Mesendoderm (in vitro differentiated cells): Measurements from ENCODE around the gene SLC39A11.

Experiments used
- DNase-seq: peaks from one replicate; pipeline ENCODE4 v3.0.0; 2013
- H2AK5ac ChIP-seq: 2 replicates; pipeline ENCODE4 v1.6.1; 2013; ENCODE audit warnings: low read length, inconsistent platforms
- H2BK120ac ChIP-seq: 2 replicates; pipeline ENCODE4 v1.6.1; 2013; ENCODE audit warnings: low read depth, mild to moderate bottlenecking, low read length, moderate library complexity, mixed read lengths
- H2BK15ac ChIP-seq: replicated peaks from 2 replicates; pipeline ENCODE4 v1.6.1; 2013; ENCODE audit warnings: low read depth, mild to moderate bottlenecking, moderate library complexity
- H2BK5ac ChIP-seq: 2 replicates; pipeline ENCODE4 v1.6.1; 2013; ENCODE audit warnings: low read length, inconsistent platforms
- H3K18ac ChIP-seq: 2 replicates; pipeline ENCODE4 v1.6.1; 2013; ENCODE audit warnings: mild to moderate bottlenecking, low read length, mixed read lengths
- H3K23ac ChIP-seq: one replicate; pipeline ENCODE4 v1.6.1; 2013; ENCODE audit warnings: low read length
- H3K27ac ChIP-seq: 2 replicates; pipeline ENCODE4 v1.5.1; 2013; ENCODE audit warnings: low read depth, mild to moderate bottlenecking, inconsistent platforms, low read length, moderate library complexity
- H3K27me3 ChIP-seq: 2 replicates; pipeline ENCODE4 v1.6.1; 2013; ENCODE audit warnings: low read length, control low read depth, mild to moderate bottlenecking, inconsistent platforms; ENCODE audit not compliant: insufficient read depth, poor library complexity
- H3K36me3 ChIP-seq: 2 replicates; pipeline ENCODE4 v1.6.1; 2013; ENCODE audit warnings: low read length, inconsistent platforms; ENCODE audit not compliant: control insufficient read depth, insufficient read depth
- H3K4ac ChIP-seq: one replicate; pipeline ENCODE4 v1.6.1; 2013; ENCODE audit warnings: low read depth, mild to moderate bottlenecking, low read length, moderate library complexity
- H3K4me1 ChIP-seq: 2 replicates; pipeline ENCODE4 v1.6.1; 2013; ENCODE audit warnings: low read depth, low read length, inconsistent platforms; ENCODE audit not compliant: control insufficient read depth
- H3K4me2 ChIP-seq: 2 replicates; pipeline ENCODE4 v1.6.1; 2013; ENCODE audit warnings: low read length
- H3K4me3 ChIP-seq: 2 replicates; pipeline ENCODE4 v1.5.1; 2013; ENCODE audit warnings: mild to moderate bottlenecking, low read length
- H3K56ac ChIP-seq: one replicate; pipeline ENCODE4 v1.6.1; 2013; ENCODE audit warnings: low read length
- H3K79me1 ChIP-seq: 2 replicates; pipeline ENCODE4 v1.6.1; 2013; ENCODE audit warnings: low read length, inconsistent platforms
- H3K79me2 ChIP-seq: 2 replicates; pipeline ENCODE4 v1.6.1; 2013; ENCODE audit warnings: mild to moderate bottlenecking, low read length; ENCODE audit not compliant: control insufficient read depth, insufficient read depth
- H3K9ac ChIP-seq: 2 replicates; pipeline ENCODE4 v1.6.1; 2013; ENCODE audit warnings: low read length, inconsistent platforms
- H4K5ac ChIP-seq: one replicate; pipeline ENCODE4 v1.6.1; 2013; ENCODE audit warnings: low read length
- H4K8ac ChIP-seq: one replicate; pipeline ENCODE4 v1.6.1; 2013; ENCODE audit warnings: low read depth, mild to moderate bottlenecking, control low read depth, low read length, moderate library complexity
- WGBS: extraction: QIAGEN DNeasy Blood & Tissue Kit; methylation state at CpG from one replicate; pipeline ENCODE4 v1.1.7; 2013; ENCODE audit warnings: low lambda C conversion rate, missing lambda C conversion rate; ENCODE audit not compliant: insufficient coverage; ENCODE audit errors: extremely low coverage; 5-methylcytosine and 5-hydroxymethylcytosine counted together

Gene SLC39A11

GRCh38 chr17:73128496-73128895 lies 36.0 kb upstream of the SLC39A11 start:
- no peak overlapping the region for H3K27ac ChIP-seq
- no peak overlapping the region for H3K23ac ChIP-seq

GRCh38 chr17:73126716-73127473 lies 34.4 kb upstream of the SLC39A11 start:
- Histone ChIP-seq H3K79me2 (no peaks in the 10 kb centered on the region), H4K8ac (no peak overlapping the region), H3K27me3 (no peaks in the 10 kb centered on the region), H3K23ac (no peak overlapping the region), H3K36me3 (no peaks in the 10 kb centered on the region), H3K18ac (no peak overlapping the region), H3K9ac (no peak overlapping the region), H3K4me3 (no peak overlapping the region), H3K4ac (no peak overlapping the region), H2BK120ac (no peak overlapping the region), H2BK5ac (no peak overlapping the region), H2BK15ac (no peak overlapping the region), H3K27ac (no peak overlapping the region), H2AK5ac (no peak overlapping the region), H3K56ac (no peak overlapping the region), H3K79me1 (no peaks in the 10 kb centered on the region), H3K4me1 (no peaks in the 10 kb centered on the region), H4K5ac (no peak overlapping the region), H3K4me2 (no peak overlapping the region)
- no CpG with 5 or more reads among the region's 8 CpGs for WGBS
- peak; percentile 40 for DNase-seq

More at GRCh38 chr17:73128496-73128895, 36.0 kb upstream of the SLC39A11 start:
- WGBS, result no CpG with 5 or more reads among the region's 3 CpGs
- Histone ChIP-seq H3K4me2 (no peak overlapping the region), H4K8ac (no peak overlapping the region), H4K5ac (no peak overlapping the region), H3K4ac (no peak overlapping the region), H3K27me3 (no peaks in the 10 kb centered on the region), H3K79me2 (no peaks in the 10 kb centered on the region), H2AK5ac (no peak overlapping the region), H3K4me3 (no peak overlapping the region), H3K9ac (no peak overlapping the region), H3K18ac (no peak overlapping the region), H3K4me1 (no peaks in the 10 kb centered on the region), H2BK120ac (no peak overlapping the region), H2BK5ac (no peak overlapping the region), H2BK15ac (no peak overlapping the region), H3K56ac (no peak overlapping the region), H3K36me3 (no peaks in the 10 kb centered on the region), H3K79me1 (no peaks in the 10 kb centered on the region)
- DNase-seq, result no peak

GRCh38 chr17:73123606-73124320 lies 31.3 kb upstream of the SLC39A11 start:
- Histone ChIP-seq H2BK15ac (no peak overlapping the region), H3K79me2 (no peaks in the 10 kb centered on the region), H3K4ac (no peak overlapping the region), H3K27ac (no peak overlapping the region), H3K18ac (no peak overlapping the region), H3K27me3 (no peaks in the 10 kb centered on the region), H3K9ac (no peak overlapping the region), H3K23ac (no peak overlapping the region), H3K4me3 (no peak overlapping the region), H3K4me1 (no peaks in the 10 kb centered on the region), H2AK5ac (peak overlapping the region; percentile 34), H4K8ac (no peak overlapping the region), H3K79me1 (no peaks in the 10 kb centered on the region), H3K4me2 (no peak overlapping the region), H2BK120ac (no peak overlapping the region), H3K36me3 (no peaks in the 10 kb centered on the region), H3K56ac (no peak overlapping the region), H4K5ac (no peak overlapping the region), H2BK5ac (no peak overlapping the region)
- no peak for DNase-seq
- WGBS, result no CpG with 5 or more reads among the region's 7 CpGs

GRCh38 chr17:73122953-73123605 lies 30.6 kb upstream of the SLC39A11 start:
- no CpG with 5 or more reads among the region's 4 CpGs for WGBS
- H3K27me3 ChIP-seq, result no peaks in the 10 kb centered on the region
- H3K4me1 ChIP-seq, result no peaks in the 10 kb centered on the region
- H3K23ac ChIP-seq, result no peak overlapping the region
- no peaks in the 10 kb centered on the region for H3K79me1 ChIP-seq
- H3K4me2 ChIP-seq, result no peak overlapping the region
- H2BK120ac ChIP-seq, result no peak overlapping the region
- no peak overlapping the region for H3K4ac ChIP-seq
- H3K56ac ChIP-seq, result no peak overlapping the region
- no peak overlapping the region for H2BK5ac ChIP-seq
- no peak overlapping the region for H2AK5ac ChIP-seq
- H4K8ac ChIP-seq, result no peak overlapping the region
- no peak for DNase-seq
- no peak overlapping the region for H3K18ac ChIP-seq
- H2BK15ac ChIP-seq, result no peak overlapping the region
- no peak overlapping the region for H3K4me3 ChIP-seq
- H3K9ac ChIP-seq, result no peak overlapping the region
- no peak overlapping the region for H3K27ac ChIP-seq
- no peaks in the 10 kb centered on the region for H3K36me3 ChIP-seq
- H3K79me2 ChIP-seq, result no peaks in the 10 kb centered on the region
- no peak overlapping the region for H4K5ac ChIP-seq

DNA sequence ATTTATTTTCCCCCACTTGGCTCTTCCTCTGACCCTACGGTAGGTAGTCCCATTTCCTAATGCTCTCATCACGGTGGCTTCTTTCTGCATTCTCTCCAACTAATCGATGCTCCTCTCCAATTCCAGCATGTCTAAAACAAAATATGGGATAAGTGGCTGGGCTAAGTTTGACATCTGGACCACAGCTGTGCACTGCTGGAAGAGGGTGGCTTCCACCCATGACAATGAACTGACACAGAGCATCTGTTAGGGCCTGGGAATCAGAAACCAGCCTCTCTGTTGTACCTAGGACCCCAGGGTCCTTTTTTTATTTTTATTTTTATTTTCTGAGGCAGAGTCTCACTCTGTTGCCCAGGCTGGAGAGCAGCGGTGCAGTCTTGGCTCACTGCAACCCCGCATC lies 29.0 kb upstream of the SLC39A11 start:
- Histone ChIP-seq H3K18ac (no peak overlapping the region), H3K79me2 (no peaks in the 10 kb centered on the region), H3K4me1 (no peaks in the 10 kb centered on the region), H3K79me1 (no peaks in the 10 kb centered on the region), H3K36me3 (no peaks in the 10 kb centered on the region), H3K27me3 (no peaks in the 10 kb centered on the region), H4K5ac (no peak overlapping the region), H3K9ac (no peak overlapping the region), H3K27ac (no peak overlapping the region), H2BK120ac (no peak overlapping the region), H3K56ac (no peak overlapping the region), H3K23ac (no peak overlapping the region), H2BK5ac (no peak overlapping the region), H2AK5ac (no peak overlapping the region), H2BK15ac (no peak overlapping the region), H3K4me2 (no peak overlapping the region), H4K8ac (no peak overlapping the region), H3K4ac (no peak overlapping the region), H3K4me3 (no peak overlapping the region)
- DNase-seq, result no peak
- no CpG with 5 or more reads among the region's 5 CpGs for WGBS
